Sigmoid colon (tissue), 4 donors: ENCODE measurements around the gene NCOR2.

Experiments used
- POLR2AphosphoS5 ChIP-seq, 4 donors: sonication (generic); formaldehyde crosslinking; IDR thresholded peaks; one replicate each; pipeline ENCODE4 v1.6.1; 2017; ENCODE audit warnings: antibody characterized with exemption in 4 of 4
- TF ChIP-seq, protein P1 (sequence below), 4 experiments: fragments of 450-650 bp in 3 of 4; fragments of 200-600 bp in 1 of 4; IDR thresholded peaks; one replicate each; pipeline ENCODE4 v1.5.1; 2016 to 2019; ENCODE audit warnings: antibody characterized with exemption in 4 of 4, mild to moderate bottlenecking in 3 of 4, moderate library complexity in 2 of 4

DNA sequence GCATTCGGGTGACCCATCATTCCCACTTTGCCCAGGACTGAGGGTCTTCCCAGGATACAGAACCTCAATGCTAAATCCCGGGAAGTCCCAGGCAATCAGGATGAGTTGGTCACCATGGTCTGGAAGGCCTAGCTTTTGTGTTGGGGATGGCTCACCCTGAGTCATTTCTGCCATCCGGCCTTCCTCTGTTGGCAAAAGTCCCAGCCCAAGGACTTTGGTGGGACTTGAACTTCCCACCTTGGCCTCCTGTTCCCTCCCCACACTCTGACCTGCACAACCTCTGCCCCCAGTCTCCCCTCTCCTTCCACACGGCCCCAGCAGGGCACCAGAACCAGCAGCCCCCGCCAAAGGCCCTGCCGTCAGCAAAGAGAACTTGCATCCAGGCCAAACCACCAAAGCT lies 24.6 kb upstream of the NCOR2 start:
- TF ChIP-seq POLR2AphosphoS5 (IDR thresholded peaks at IDR 0.05): no peak
- TF ChIP-seq, protein P1, sequence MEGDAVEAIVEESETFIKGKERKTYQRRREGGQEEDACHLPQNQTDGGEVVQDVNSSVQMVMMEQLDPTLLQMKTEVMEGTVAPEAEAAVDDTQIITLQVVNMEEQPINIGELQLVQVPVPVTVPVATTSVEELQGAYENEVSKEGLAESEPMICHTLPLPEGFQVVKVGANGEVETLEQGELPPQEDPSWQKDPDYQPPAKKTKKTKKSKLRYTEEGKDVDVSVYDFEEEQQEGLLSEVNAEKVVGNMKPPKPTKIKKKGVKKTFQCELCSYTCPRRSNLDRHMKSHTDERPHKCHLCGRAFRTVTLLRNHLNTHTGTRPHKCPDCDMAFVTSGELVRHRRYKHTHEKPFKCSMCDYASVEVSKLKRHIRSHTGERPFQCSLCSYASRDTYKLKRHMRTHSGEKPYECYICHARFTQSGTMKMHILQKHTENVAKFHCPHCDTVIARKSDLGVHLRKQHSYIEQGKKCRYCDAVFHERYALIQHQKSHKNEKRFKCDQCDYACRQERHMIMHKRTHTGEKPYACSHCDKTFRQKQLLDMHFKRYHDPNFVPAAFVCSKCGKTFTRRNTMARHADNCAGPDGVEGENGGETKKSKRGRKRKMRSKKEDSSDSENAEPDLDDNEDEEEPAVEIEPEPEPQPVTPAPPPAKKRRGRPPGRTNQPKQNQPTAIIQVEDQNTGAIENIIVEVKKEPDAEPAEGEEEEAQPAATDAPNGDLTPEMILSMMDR (IDR thresholded peaks at IDR 0.05): no peak
